K562 treated with DMSO at 1 percent for 4 hours (cell line): ENCODE data around the gene LBHD1. TPM values are rescaled to one million over a fixed set of nuclear protein-coding genes. Genes with fewer than 3 reads are reported as not detected.

ENCODE experiments used
- total RNA-seq: library from RNA; unstranded; fragments of 300-600 nt; gene quantifications from 2 replicates; pipeline ENCODE4 v1.2.3, GENCODE V29; 2022; ENCODE audit not compliant: insufficient read depth

The LBHD1 gene
- 4.8 and 5.5 TPM in 2 replicates for total RNA-seq

DNA sequence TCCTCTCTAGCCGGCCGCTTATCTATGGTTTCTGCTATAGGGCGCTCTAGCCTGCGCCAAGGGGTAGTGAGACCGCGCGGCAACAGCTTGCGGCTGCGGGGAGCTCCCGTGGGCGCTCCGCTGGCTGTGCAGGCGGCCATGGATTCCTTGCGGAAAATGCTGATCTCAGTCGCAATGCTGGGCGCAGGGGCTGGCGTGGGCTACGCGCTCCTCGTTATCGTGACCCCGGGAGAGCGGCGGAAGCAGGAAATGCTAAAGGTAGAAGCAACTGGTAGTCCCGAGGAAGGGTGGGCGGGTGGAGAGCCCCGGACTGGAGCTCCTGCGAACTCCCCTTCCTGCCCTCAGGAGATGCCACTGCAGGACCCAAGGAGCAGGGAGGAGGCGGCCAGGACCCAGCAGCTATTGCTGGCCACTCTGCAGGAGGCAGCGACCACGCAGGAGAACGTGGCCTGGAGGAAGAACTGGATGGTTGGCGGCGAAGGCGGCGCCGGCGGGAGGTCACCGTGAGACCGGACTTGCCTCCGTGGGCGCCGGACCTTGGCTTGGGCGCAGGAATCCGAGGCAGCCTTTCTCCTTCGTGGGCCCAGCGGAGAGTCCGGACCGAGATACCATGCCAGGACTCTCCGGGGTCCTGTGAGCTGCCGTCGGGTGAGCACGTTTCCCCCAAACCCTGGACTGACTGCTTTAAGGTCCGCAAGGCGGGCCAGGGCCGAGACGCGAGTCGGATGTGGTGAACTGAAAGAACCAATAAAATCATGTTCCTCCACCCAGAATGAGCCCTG lies at the start of gene LBHD1, which contains the start of gene UQCC3:
Gene LBHD1, minus strand, starts transcription at position 660 of the 782 bp plus-strand sequence. CDS start 2,236 bp downstream, outside the sequence.
Gene UQCC3, plus strand, starts transcription at position 66 of the 782 bp plus-strand sequence. Its CDS starts 73 bp downstream, at position 139.

DNA sequence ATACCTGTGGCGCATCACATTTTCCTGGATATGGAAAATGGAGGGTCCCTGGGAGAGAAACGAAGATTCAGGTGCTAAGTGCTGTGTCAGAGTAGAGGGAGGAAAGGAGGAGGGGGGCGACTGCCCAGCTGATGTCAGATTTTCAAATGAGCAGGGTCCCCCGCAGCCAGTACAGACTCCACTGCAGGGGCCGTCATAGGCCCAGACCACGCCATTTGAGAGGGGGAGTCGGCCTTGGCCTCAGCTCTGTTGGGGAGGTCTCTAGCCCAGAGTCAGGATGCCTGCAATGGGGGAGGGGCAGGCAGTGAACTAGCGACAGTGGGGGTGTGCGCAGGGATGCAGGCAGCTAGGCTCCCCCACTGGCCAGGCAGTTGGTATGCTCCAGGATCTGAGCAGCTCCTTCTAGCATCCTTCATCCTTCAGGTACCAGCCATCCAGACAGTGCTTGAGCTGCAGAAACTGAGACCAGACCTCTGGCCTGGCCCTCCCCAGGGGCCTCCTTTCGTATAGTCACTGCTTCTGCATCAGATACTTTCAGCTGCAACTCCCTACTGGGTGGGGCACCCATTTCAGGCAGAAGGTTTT lies 35.3 kb upstream of the LBHD1 start, which contains the start of the genes BSCL2 and GNG3:
Gene BSCL2, minus strand, starts transcription at position 148 of the 585 bp plus-strand sequence. CDS start 229 bp downstream, outside the sequence.
Gene GNG3, plus strand, starts transcription at position 400 of the 585 bp plus-strand sequence. CDS start 620 bp downstream, outside the sequence.

DNA sequence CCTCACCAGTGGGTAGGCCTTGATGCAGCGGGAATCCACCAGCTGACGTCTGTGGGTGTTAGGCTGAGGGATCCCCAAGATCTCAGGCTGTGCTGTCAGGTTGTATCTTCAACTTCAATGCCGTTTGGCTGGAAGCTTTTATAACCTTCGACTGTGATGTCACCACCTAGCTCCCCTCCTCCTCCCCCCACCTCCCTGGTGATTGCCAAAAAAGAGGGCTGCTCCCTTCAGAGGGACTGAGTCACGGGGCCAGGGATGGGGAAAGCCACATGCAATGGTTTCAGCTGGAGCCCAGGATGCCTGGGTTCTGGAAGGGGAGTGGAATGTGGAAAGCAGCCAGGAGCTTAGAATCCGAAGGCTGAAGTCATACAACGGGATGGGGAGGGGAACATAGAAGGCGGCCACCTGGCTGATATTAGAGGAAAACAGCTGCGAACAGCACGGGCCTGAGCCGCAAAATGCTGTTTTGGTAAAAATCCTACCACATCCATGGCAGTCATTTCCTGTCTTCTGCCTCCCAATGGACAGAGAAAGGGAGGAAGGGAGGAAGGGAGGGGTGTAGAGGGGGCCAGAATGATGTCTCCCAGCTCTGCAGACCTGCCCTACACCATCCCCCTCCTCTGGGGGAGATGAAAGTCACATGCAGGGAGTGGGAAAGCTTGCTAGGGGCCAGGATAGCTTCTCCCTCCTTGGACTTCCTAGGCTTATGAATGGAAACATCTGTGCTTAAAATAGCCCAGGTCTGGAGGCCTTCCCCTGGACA lies 17.5 kb upstream of the LBHD1 start, which contains the start of gene LRRN4CL:
Gene LRRN4CL, minus strand, starts transcription at position 110 of the 763 bp plus-strand sequence. CDS start 1,022 bp downstream, outside the sequence.

DNA sequence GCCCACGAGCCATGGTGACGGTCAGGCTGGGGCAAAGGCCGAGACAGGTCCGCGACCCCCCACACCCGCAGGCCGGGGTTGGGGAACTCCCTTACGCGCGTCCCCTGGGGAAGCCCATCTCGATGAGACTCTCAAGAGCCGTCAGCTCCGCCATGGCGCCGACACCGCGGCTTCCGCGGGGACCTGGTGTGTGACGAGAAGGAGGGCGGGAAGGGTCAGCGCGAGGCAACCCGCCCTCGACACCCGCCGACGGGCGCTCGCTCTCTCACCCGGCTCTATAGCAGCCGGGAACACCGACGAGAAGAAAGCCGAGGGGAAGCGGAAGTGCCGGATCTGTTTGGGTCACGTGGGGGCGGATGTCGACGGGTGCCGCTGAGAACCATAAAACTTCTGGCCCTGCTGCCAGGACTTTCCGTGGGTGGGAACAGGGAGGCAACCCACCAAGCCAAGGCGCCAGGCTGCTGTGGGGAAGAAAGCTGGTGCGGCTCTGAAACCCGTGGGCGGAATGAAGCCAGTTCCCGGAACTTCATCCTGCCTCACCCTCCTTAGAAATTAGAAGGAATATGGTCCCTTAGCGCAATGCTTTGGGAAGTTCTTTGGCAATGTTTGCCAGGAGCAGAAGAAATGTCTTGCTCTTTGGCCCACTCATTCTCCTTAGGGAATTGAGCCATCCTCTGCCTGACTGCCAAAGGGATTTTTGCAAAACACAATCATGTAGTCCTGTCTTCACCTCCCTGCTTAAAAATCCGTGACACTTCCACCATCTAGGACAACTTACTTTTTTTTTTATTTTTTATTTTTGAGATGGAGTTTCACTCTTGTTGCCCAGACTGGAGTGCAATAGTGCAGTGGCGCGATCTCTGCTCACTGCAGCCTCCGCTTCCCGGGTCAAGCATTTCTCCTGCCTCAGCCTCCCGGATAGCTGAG lies 7.0 kb upstream of the LBHD1 start, which contains the start of gene UBXN1:
Gene UBXN1, minus strand, starts transcription at position 304 of the 927 bp plus-strand sequence. Its CDS starts 150 bp downstream, at position 154.

DNA sequence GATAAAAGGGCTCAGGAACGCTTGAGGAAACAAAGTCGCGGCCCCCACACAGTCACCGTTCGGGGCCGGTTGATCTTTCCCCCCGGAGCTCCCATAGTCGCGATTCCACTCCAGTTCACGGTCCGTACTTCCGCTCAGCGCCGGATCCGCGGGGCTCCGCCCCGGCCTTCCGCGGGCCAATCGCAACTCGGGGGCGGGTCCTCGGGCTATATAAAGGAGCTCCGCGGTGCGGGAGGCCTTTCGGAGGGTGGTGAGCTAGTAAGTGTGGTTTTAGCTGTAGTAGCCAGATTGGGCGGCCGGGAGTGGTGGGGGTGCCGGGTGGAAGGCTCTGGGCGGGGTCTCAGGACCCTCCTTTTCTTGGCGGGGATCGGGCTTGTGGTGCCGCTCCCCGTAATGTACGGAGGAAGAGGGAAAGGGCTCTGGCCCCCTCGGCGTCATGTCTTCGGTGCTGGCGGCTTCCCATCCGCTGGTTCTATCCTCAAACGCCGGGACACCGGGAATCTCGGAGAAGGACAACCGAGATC lies 6.9 kb downstream of the LBHD1 start, which contains the start of the genes C11orf98 and CSKMT:
Gene C11orf98, minus strand, starts transcription at position 136 of the 524 bp plus-strand sequence. Its CDS starts 41 bp downstream, at position 95.
Gene CSKMT, plus strand, starts transcription at position 238 of the 524 bp plus-strand sequence. CDS start 568 bp downstream, outside the sequence.

DNA sequence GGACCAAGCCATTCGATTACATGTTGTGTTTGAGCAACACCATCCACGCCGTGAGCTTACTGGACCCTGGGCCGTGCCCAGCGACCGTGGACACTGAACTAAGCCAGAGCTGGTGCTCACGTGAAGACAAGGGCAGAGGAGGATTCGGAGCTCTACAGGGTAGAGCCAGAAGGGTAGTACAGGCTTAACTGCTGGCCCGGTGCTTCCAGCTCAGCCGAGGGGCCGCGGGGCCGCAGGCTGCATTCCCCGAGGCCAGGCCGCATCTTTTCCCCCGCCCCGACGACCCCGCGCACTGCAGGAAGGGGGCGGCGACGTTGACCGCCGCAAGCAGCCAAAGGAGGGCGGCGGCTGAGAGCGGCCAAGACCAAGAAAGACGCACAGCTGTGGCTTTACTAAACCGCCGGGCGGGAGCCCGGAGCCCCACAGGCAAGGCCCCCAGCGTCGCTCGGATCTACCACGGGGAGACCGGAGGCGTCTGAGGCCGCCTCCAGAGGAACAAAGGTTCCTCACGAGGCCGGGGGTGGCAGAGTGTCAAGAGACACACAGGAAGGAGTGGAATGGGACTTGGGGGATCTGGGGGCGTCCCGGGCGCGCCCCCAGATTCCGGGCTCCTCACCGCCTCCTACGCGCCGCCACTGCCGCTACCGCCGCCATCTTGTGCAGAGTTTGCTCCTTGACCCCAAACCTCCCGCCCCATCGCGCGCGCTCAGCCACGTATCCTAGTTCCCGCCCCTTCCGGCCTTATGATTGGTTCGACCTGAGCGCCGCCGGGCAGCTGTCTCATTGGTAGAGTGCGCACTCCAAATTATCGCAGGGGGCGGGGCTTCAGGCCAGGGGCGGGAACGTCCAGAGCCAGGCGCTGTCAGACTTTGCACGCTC lies 25.9 kb downstream of the LBHD1 start, which contains the start of gene GANAB:
Gene GANAB, minus strand, starts transcription at position 668 of the 879 bp plus-strand sequence. Its CDS starts 14 bp downstream, at position 654.

DNA sequence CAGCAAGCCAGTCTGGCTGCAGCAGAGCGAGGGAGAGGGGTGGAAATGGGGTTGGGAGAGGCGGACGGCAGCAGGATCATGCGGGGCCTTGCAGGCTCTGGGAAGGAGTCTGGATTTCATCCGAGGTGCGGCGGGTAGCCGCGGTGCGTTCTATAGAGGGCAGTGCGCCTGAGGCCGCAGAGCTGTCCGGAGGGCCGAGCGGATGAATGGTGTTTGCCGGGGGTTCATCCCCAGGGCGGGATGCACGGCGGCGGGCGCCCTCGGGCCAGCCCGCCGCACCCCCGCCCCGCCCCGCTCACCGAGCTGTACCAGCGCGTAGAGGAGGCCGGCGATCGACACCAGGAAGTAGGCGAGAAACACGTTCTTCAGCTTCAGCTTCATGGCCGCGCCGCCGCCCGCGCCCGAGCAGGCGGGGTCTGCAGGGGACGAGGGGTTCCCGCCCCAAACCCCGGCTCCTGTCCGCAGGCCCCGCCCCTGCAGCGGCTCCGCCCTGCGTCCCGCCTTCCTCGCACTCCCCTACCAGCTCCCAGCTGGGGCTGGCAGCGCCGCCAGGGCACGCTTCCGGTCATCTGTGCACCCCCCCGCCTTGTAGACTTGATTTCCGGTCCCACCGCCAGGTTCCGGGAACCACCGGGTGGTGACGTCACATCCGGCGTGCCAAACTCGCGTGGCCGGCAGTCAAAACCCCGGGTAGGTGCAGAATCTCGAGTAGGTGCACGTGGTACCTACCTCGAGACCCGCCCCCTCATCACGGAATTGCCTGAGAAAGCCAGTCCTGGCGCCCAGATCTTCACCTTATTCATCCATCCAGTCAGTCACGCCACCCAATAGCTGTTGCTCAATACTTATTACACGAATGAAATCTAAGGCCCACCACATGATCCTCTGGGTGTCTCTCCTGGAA lies 50.2 kb downstream of the LBHD1 start, which contains the start of gene B3GAT3:
Gene B3GAT3, minus strand, starts transcription at position 420 of the 904 bp plus-strand sequence. Its CDS starts 39 bp downstream, at position 381.

Other genes with a start within 250 kb of the LBHD1 start
- gene AHNAK, start 125.5 kb downstream of the LBHD1 start, total RNA-seq: 34.9 and 54.7 TPM in 2 replicates
- gene EEF1G, start 98.4 kb downstream of the LBHD1 start, total RNA-seq: 4,119 and 4,134 TPM in 2 replicates
- 15.8 and 16.5 TPM in 2 replicates for gene TUT1, start 80.7 kb downstream of the LBHD1 start, total RNA-seq
- gene MTA2, start 70.4 kb downstream of the LBHD1 start, total RNA-seq: 79.1 and 104 TPM in 2 replicates
- 39.0 and 40.6 TPM in 2 replicates for gene EML3, start 59.5 kb downstream of the LBHD1 start, total RNA-seq
- gene ROM1, start 59.0 kb downstream of the LBHD1 start, total RNA-seq: 0.71 and 2.2 TPM in 2 replicates
- gene B3GAT3, start 50.3 kb downstream of the LBHD1 start, total RNA-seq: 80.5 and 90.3 TPM in 2 replicates
- 276 and 311 TPM in 2 replicates for gene GANAB, start 25.7 kb downstream of the LBHD1 start, total RNA-seq
- 20.2 and 24.0 TPM in 2 replicates for gene INTS5, start 19.0 kb downstream of the LBHD1 start, total RNA-seq
- 105 and 114 TPM in 2 replicates for gene C11orf98, start 7.1 kb downstream of the LBHD1 start, total RNA-seq
- 12.7 and 27.2 TPM in 2 replicates for gene CSKMT, start 7.0 kb downstream of the LBHD1 start, total RNA-seq
- 12.2 and 17.2 TPM in 2 replicates for gene UQCC3, start 594 bp downstream of the LBHD1 start, total RNA-seq
- 282 and 316 TPM in 2 replicates for gene UBXN1, start 6.8 kb upstream of the LBHD1 start, total RNA-seq
- gene LRRN4CL, start 17.3 kb upstream of the LBHD1 start, total RNA-seq: 0.48 and 1.6 TPM in 2 replicates
- gene BSCL2, start 35.2 kb upstream of the LBHD1 start, total RNA-seq: 43.9 and 45.1 TPM in 2 replicates
- 2.4 TPM in 1 of 2 replicates, not detected in the other for gene GNG3, start 35.4 kb upstream of the LBHD1 start, total RNA-seq
- gene HNRNPUL2, start 55.2 kb upstream of the LBHD1 start, total RNA-seq: 26.6 and 32.3 TPM in 2 replicates
- gene TTC9C, start 56.2 kb upstream of the LBHD1 start, total RNA-seq: 35.6 and 36.5 TPM in 2 replicates
- 1.4 and 6.0 TPM in 2 replicates for gene ZBTB3, start 81.9 kb upstream of the LBHD1 start, total RNA-seq
- 138 and 166 TPM in 2 replicates for gene POLR2G, start 89.3 kb upstream of the LBHD1 start, total RNA-seq
- gene TAF6L, start 99.1 kb upstream of the LBHD1 start, total RNA-seq: 23.2 and 49.9 TPM in 2 replicates
- 36.4 and 44.9 TPM in 2 replicates for gene TMEM179B, start 115.1 kb upstream of the LBHD1 start, total RNA-seq
- 15.3 and 18.4 TPM in 2 replicates for gene TMEM223, start 119.7 kb upstream of the LBHD1 start, total RNA-seq
- 76.4 and 111 TPM in 2 replicates for gene NXF1, start 133.2 kb upstream of the LBHD1 start, total RNA-seq
- gene STX5, start 159.8 kb upstream of the LBHD1 start, total RNA-seq: 63.1 and 77.8 TPM in 2 replicates
- gene TEX54, start 160.6 kb upstream of the LBHD1 start, total RNA-seq: not detected in 2 replicates
- 48.1 and 51.9 TPM in 2 replicates for gene WDR74, start 167.3 kb upstream of the LBHD1 start, total RNA-seq
- gene SLC3A2, start 208.6 kb upstream of the LBHD1 start, total RNA-seq: 397 and 441 TPM in 2 replicates
- not detected in 2 replicates for gene CHRM1, start 249.1 kb upstream of the LBHD1 start, total RNA-seq